SKM-1 (cell line): ENCODE data around the gene IFTAP.
A peak's percentile ranks its signal among the peaks of the same experiment; 100 is the strongest.
"Not testable (repeated sequence)": the region's sequence is repeated elsewhere in the genome, so short reads cannot be mapped to it uniquely, and the experiment has no call there.

Experiments used
- DNase-seq: peaks from one replicate; lab custom pipeline; 2025; ENCODE audit not compliant: unreplicated experiment; lab: John Stamatoyannopoulos, UW

Gene IFTAP

GRCh38 chr11:36635066-36635862 is 41.0 kb downstream of the IFTAP start:
- no peak for DNase-seq

- no peak for DNase-seq
These were observed 44.3 kb downstream of the IFTAP start for GRCh38 chr11:36638556-36638955.

DNA sequence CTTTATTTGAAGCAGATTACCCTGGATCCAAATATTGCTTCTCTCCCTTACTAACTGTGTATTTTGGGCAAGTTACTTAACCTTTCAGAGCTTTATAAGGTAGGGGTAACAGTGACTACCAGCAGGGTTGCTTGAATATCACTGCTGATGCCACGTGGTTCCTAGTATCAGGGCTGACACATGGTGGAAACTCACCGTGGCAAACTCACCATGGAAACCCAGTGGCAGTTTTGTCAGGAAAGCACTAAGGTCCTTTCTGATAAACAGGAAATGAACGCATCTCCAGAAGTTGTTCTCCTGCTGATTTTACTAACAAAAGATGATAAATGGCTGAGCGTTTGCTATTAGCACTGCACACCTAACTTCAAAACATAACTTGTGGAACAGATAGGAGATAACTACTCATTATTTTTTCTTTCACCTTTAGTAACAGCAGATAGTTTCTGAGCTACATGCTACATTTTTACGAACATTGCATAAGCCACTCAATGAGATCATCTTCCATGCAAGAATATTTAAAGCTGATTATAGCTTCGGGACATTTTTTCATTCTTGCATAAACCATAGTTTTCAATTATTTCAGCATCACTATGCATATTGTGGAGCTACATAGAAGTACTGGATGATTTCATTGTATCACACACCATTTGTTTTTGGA is 63.4 kb downstream of the IFTAP start:
- DNase-seq: no peak

- DNase-seq: not testable (repeated sequence)
These were observed 67.1 kb downstream of the IFTAP start for GRCh38 chr11:36661359-36661758.

- DNase-seq: no peak
These were observed 78.6 kb downstream of the IFTAP start for GRCh38 chr11:36672815-36673450.

DNA sequence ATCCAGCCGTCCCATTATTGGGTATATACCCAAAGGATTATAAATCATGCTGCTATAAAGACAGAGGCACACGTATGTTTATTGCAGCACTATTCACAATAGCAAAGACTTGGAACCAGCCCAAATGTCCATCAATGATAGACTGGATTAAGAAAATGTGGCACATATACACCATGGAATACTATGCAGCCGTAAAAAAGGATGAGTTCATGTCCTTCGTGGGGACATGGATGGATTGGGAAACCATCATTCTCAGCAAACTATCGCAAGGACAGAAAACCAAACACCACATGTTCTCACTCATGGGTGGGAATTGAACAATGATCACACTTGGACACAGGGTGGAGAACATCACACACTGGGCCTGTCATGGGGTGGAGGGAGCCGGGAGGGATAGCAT is 85.2 kb downstream of the IFTAP start:
- not testable (repeated sequence) for DNase-seq

GRCh38 chr11:36683818-36684217 is 89.5 kb downstream of the IFTAP start:
- DNase-seq: no peak

GRCh38 chr11:36684840-36685801 is 90.8 kb downstream of the IFTAP start:
- no peak for DNase-seq

DNA sequence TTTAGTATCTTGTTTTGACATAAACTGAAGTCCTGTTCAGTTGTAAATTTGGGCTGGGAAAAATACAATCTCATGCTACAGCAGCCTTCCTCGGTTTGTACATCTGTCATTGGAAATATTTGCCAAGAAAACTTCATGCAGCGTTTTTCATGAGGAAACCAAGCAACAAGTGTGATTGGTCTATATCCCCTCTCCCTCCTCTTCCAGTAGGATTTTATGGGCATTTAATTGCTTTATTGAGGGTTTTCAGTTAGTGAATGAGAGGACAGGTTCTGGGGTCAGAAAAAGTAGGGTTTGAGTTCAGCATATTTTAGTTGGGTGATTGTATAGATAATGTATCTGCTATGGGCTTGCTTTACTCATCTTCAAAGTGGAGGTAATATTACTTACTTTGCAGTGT is 93.8 kb downstream of the IFTAP start:
- no peak for DNase-seq

GRCh38 chr11:36688571-36689291 is 94.4 kb downstream of the IFTAP start:
- no peak for DNase-seq

DNA sequence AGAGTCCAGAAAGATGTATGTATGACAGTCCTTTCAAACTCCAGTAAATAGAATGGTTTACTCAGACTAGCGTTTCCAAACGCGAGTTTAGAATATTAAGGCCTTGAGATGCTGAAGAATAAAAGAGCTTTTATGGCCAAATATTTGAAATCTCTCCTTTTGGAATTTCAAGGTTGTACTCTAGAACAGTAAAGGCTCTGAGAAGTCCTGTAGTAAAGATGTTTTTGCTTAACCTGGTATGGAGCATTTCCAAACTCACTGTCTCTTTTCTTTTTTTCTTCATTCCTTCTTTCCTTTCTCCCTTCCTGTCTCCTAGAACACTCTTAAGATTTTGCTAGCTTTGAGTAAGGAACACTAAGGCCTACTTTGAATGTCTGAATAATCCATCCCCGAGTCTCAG is 95.1 kb downstream of the IFTAP start:
- no peak for DNase-seq

DNA sequence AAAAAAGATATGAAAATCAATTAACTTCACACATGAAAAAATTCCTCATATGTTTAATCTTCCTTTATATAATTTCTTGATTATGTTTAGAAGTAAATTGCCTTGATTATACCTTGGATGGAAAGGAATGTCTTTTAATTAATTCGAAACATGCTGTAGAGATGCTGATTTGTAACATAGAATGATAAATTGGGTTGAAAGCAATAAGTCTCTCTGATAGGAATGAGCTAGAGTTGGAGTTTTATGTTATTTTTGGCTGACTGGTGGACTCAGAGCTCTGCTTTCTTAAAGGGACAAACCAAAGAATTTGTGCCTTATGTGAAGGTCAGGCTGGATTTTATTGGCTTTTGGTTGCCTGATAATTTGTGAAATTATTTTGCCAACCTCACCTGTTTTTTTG is 98.4 kb downstream of the IFTAP start:
- no peak for DNase-seq

GRCh38 chr11:36693139-36693843 is 99.0 kb downstream of the IFTAP start:
- no peak for DNase-seq

DNA sequence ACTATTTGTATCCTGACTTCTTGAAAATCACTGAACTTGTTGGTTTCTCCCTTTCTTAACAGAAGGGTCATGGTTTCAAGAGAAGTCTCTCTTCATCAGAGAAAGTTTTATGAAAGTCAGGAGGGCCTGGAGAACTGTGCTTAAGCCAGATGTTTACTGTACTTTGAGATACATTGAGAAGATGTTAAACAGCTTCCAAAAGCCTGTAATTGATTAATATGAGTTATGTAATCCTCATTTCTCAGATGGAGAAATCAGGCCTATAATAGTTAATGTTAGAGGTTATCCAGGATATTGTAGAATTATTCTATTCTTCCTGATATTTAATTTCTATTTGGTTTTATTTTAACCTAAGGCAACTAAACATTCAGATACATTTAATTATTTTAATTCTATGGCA is 100.8 kb downstream of the IFTAP start:
- DNase-seq: no peak

DNA sequence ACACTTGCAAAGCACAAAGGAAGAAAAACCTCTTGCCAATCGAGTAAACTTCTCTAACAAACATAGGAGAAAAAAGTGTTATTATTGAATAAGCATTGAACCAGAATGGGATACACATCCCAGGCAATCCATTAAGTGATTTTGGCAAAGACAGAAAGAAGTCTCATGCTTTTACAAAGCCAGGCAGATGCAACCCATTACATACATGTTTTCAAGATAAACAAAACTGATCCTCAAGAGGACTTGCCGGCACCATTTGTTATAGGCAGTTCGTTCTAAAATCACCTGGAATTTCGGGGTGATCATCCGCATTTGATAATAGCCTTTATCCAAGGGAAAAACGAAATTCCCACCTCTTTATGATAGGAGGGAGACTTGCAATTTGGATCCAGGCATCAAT is 101.3 kb downstream of the IFTAP start:
- DNase-seq: no peak

DNA sequence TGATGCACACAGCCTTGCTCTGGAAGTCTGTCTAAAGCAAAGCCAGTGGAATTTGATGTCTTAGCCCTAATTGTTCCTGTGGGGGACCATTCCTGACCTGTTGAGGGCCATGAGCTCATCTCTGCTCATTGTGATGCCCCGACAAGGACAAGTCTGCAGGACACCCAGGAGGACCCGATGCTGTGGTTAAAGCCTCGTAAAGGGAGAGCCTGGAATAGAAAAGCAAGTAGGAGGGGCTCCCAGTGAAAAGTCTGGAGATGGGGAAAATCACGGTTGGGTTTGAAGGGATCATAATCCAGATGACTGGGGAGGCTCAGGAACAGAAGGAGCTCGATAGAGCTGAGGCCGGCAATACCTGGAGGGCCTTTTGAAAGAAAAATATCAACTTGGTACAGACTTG is 102.2 kb downstream of the IFTAP start:
- no peak for DNase-seq

GRCh38 chr11:36699271-36699670 is 105.0 kb downstream of the IFTAP start:
- no peak for DNase-seq

- DNase-seq: no peak
These were observed 105.9 kb downstream of the IFTAP start for GRCh38 chr11:36700246-36700645.

GRCh38 chr11:36702330-36703054 is 108.2 kb downstream of the IFTAP start:
- DNase-seq: peak; percentile 48
